Measurements from ENCODE around the gene LMAN1L.

LMAN1L gene

GRCh38 chr15:74821091-74821789 lies 8.6 kb downstream of the LMAN1L start:
- TF ChIP-seq ZFX (IDR thresholded peaks at IDR 0.05; ENCODE audit: borderline replicate concordance): no peak
- H3K27ac ChIP-seq: no peak overlapping the region

GRCh38 chr15:74821790-74822158 lies 9.1 kb downstream of the LMAN1L start:
- H3K27ac ChIP-seq: no peak overlapping the region

GRCh38 chr15:74822233-74822632 lies 9.6 kb downstream of the LMAN1L start:
- H3K27ac ChIP-seq: no peak overlapping the region
- TF ChIP-seq CTCF (IDR thresholded peaks at IDR 0.05): no peak
- no peak for TF ChIP-seq ZFX (IDR thresholded peaks at IDR 0.05; ENCODE audit: borderline replicate concordance)

More at GRCh38 chr15:74821790-74822158, 9.1 kb downstream of the LMAN1L start:
- no peak for TF ChIP-seq ZFX (IDR thresholded peaks at IDR 0.05; ENCODE audit: borderline replicate concordance)
- no peak for TF ChIP-seq CTCF (IDR thresholded peaks at IDR 0.05)

- TF ChIP-seq CTCF (IDR thresholded peaks at IDR 0.05): no peak
- no peak for TF ChIP-seq ZFX (IDR thresholded peaks at IDR 0.05; ENCODE audit: borderline replicate concordance)
- H3K27ac ChIP-seq: no peak overlapping the region
Measured at GRCh38 chr15:74823324-74823723, 10.7 kb downstream of the LMAN1L start.

- H3K27ac ChIP-seq: no peak overlapping the region
- TF ChIP-seq ZFX (IDR thresholded peaks at IDR 0.05; ENCODE audit: borderline replicate concordance) (no peak), CTCF (IDR thresholded peaks at IDR 0.05) (no peak)
Measured at GRCh38 chr15:74824976-74825375, 12.3 kb downstream of the LMAN1L start.

GRCh38 chr15:74825866-74826265 lies 13.2 kb downstream of the LMAN1L start:
- H3K27ac ChIP-seq: no peak overlapping the region
- TF ChIP-seq ZFX (IDR thresholded peaks at IDR 0.05; ENCODE audit: borderline replicate concordance) (no peak), CTCF (IDR thresholded peaks at IDR 0.05) (no peak)

- no peak for TF ChIP-seq ZFX (IDR thresholded peaks at IDR 0.05; ENCODE audit: borderline replicate concordance)
- no peak within 1 kb of the TSS for H3K27ac ChIP-seq
Measured at GRCh38 chr15:74826364-74826819, 13.8 kb downstream of the LMAN1L start, which contains the start of gene CPLX3. TSS of gene CPLX3 (plus strand) at chr15:74826627. CDS start at chr15:74826704, 77 bp downstream.

- H3K27ac ChIP-seq: no peak overlapping the region
- TF ChIP-seq ZFX (IDR thresholded peaks at IDR 0.05; ENCODE audit: borderline replicate concordance) (no peak), CTCF (IDR thresholded peaks at IDR 0.05) (no peak)
Measured at GRCh38 chr15:74826921-74827320, 14.3 kb downstream of the LMAN1L start.
